HG02870 (cell line): ENCODE results near the gene COL24A1.
A peak's percentile ranks its signal among the peaks of the same experiment; 100 is the strongest.
"Not testable (repeated sequence)": the region's sequence is repeated elsewhere in the genome, so short reads cannot be mapped to it uniquely, and the experiment has no call there.

ENCODE experiments used
- ATAC-seq: cut with Tn5 transposase; IDR thresholded peaks from one replicate; pipeline ENCODE4 v1.9.1; 2021; ENCODE audit warnings: mild to moderate bottlenecking, moderate library complexity; ENCODE audit not compliant: unreplicated experiment

The COL24A1 gene

DNA sequence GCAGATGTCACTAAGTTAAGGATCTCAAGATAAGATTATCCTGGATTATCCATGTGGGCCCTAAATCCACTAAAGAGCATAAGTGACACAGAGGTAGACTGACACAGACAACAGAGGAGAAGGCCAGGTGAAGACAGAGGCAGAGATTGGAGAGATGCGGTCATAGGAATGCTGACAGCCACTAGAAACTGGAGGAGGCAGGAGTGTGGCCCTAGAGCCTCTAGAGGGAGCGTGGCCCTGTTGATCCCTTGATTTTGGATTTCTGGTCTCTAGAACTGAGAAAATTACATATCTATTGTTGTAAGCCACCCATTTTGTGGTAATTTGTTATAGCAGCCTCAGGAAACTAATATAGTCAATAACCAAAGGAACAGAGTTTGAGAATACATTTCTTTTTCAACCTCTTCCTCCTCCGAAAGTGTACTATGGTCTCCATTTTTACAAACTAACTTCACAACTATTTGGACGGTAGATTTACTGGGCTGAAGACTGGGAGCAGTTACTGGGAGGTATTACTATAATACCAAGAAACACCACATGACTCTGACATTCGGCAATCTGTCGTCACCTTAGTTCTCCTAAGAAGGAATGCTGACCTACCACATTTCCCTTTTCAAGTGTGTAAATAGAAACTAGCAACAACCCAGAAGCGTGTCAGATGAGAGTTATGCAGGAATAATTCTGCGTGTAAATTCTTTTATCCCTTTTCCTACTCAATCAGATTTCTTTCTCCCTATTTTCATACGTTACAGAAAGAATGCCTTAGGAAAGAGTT, 332.3 kb downstream of the COL24A1 start:
- no peak for ATAC-seq

DNA sequence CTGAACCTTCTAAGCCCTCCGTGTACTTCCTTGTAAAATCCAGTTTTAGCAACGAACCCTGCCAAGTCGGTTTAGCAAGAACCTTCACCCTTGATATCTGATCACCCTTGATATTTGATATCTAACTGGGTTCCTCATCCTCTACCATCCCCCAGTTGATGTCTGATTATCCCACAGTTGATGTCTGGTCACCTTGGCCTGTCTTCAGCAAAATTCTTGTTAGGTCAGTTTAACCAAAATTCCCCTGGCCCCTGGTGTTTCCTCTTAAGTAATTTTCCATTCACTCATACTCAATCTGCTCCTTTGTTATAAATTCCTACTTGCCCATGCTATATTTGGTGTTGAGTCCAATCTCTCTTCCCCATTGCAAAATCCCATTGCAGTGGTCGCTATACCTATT, 333.9 kb downstream of the COL24A1 start:
- ATAC-seq, result no peak

DNA sequence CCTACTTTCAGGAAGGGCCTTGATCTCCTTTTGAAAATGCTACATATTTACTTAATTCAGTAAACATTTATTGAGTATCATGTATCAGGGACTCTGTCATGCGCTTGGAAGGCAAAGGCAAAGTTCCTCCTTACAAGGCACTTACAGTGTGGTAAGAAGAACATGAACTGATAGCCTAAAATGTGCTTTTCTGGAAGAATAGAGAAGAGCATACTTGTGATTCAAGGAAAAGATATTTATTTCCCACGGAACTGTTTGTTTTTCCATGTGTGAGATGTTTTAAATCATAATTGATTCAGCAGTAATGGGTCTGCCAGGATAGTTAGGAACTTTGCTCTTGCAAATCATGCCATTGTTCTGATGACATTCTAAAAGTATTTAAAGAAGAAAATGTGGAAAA, 338.2 kb downstream of the COL24A1 start:
- ATAC-seq, result no peak

DNA sequence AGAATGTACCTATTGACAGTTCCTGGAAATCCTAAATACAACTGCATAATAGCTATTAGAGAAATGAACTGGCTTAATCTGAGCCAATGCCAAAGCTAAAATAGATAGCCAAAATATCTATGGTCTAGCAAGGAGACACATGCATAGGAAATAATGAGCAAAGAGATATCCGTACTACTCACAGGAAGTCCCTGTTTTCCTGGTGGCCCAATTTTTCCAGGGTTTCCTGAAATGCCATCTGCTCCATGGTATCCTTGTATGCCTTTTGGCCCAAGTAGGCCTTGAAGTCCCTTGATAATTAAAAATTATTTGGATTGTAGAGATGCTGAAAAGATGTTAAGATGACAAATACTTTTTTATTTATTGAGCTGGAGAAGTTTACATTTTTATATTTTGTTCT, 340.0 kb downstream of the COL24A1 start:
- ATAC-seq, result no peak

GRCh38 chr1:85815906-85816305, 340.7 kb downstream of the COL24A1 start:
- no peak for ATAC-seq

- ATAC-seq, result no peak
Observed at GRCh38 chr1:85806236-85806965, 350.2 kb downstream of the COL24A1 start.

- no peak for ATAC-seq
Observed at GRCh38 chr1:85801520-85801919, 355.1 kb downstream of the COL24A1 start.

- ATAC-seq, result no peak
Observed at GRCh38 chr1:85799737-85800136, 356.8 kb downstream of the COL24A1 start.

GRCh38 chr1:85798419-85798818, 358.2 kb downstream of the COL24A1 start:
- no peak for ATAC-seq

DNA sequence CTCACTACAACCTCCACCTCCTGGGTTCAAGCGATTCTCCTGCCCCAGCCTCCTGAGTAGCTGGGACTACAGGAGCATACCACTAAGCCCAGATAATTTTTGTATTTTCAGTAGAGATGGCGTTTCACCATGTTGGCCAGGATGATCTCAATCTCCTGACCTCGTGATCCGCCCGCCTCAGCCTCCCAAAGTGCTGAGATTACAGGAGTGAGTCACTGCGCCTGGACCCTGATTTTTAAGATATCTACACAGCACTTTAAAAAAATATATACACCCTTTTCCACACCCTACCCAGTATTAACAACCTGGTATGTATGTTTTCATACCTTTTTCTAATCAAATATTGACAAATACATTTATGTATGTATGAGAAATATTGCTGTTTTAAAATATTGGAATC, 379.6 kb downstream of the COL24A1 start:
- ATAC-seq, result not testable (repeated sequence)

GRCh38 chr1:85762804-85763203, 393.8 kb downstream of the COL24A1 start:
- no peak for ATAC-seq

GRCh38 chr1:85756864-85757263, 399.7 kb downstream of the COL24A1 start:
- ATAC-seq, result no peak

DNA sequence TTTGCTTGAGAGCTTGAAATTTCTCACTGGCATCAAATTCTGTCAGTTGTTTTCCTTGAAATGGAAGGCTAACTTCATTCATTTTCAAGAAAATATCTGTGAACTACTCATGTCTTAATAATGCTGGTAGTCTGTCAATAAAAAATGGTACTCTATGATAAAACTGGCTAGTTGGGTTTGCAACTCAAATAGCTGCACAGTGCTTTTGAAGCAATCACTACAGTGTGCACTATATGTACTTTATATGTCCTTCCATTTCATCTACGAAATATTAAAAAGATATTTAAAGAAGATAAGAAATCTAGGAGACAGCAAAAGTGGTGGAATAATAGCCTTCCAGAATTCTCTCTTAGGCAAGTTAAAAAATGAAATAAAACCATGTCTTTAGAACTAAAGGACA, 408.5 kb downstream of the COL24A1 start:
- no peak for ATAC-seq

DNA sequence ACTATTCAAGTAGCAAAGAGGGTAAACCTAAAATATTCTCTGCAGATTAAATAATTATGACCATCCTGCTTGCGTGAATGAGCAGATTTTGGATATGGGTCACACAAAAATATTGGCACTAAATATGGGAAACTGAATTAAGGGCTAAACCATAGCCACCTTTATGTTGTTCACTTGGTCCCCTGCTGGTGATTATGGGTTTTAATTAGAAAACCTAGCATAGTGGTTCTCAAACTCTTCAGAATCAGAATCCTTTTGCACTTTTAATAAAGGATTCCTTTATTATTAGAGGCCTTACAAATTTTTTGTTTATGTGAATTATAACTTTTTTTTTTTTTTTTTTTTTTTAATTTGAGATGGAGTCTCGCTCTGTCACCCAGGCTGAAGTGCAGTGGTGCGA, 409.8 kb downstream of the COL24A1 start:
- no peak for ATAC-seq

DNA sequence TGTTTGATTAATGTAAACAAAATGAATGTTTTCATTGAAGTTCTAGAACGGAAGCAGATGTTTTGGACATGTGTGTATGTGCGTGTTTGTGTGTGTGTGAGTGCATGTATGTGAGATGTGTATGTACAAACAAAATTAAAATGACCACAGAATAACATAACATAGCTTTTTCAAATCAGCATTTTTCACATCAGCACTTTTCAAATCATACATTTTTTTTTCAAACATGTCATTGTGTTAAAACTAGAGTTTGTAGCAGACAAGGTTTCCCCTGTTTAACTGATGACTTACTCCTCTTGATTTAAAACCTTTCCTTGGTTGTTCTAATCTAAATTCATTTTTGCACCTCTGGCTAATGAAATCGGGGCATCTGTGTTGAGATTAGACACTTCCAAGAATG, 412.8 kb downstream of the COL24A1 start:
- ATAC-seq, result no peak

- no peak for ATAC-seq
Observed at GRCh38 chr1:85734931-85735330, 421.6 kb downstream of the COL24A1 start.

DNA sequence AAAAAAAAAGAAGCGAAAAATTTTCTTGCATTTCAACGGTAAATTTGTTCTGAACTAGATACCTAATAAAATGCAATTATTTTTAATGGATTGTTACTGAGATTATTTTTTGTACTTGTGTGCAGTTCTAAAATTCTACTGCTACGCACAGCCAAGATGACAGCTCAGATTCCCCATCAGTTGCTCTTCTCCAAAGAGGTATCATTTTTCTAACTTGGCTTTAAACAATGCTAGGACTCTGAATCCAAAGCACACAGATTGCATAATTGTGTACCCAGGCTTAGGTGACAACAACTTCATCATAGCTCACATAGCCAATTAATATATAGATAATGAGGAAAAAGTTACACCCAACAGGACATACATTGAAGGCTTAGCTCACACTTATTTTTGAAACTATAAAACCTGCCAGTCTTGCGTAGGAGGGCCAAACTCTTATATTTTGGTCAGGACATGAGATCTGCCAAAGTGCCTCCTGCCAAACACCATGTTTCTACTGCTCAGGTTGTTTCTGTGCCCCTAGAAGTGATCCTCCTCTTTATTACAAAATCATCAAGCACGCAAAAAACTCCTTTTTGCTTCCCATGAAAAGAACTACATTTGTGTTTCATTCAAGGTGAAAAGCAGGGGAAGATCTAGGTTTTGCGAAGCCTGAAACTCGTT, 437.8 kb downstream of the COL24A1 start:
- ATAC-seq, result no peak

DNA sequence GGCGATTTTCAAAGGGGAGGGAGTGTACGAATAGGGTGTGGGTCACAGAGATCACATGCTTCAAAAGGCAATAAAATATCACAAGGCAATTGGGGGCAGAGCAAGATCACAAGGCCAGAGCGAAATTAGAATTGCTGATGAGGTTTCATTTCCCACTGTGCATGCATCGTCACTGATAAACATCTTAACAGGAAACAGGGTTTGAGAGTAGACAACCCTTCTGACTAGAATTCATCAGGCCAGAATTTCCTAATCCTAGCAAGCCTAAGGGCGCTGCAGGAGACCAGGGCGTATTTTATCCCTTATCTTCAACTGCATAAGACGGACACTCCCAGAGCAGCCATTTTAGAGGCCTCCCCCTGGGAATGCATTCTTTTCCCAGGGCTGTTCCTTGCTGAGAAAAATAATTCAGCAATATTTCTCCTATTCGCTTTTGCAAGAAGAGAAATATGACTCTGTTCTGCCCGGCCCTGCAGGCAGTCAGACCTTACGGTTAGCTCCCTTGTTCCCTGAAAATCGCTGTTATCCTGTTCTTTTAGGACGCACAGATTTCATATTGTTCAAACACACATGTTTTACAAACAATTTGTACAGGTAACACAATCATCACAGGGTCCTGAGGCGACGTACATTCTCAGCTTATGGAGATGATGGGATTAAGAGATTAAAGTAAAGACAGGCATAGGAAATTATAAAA, 442.0 kb downstream of the COL24A1 start:
- not testable (repeated sequence) for ATAC-seq

- ATAC-seq, result no peak
Observed at GRCh38 chr1:85708829-85709227, 447.7 kb downstream of the COL24A1 start.

DNA sequence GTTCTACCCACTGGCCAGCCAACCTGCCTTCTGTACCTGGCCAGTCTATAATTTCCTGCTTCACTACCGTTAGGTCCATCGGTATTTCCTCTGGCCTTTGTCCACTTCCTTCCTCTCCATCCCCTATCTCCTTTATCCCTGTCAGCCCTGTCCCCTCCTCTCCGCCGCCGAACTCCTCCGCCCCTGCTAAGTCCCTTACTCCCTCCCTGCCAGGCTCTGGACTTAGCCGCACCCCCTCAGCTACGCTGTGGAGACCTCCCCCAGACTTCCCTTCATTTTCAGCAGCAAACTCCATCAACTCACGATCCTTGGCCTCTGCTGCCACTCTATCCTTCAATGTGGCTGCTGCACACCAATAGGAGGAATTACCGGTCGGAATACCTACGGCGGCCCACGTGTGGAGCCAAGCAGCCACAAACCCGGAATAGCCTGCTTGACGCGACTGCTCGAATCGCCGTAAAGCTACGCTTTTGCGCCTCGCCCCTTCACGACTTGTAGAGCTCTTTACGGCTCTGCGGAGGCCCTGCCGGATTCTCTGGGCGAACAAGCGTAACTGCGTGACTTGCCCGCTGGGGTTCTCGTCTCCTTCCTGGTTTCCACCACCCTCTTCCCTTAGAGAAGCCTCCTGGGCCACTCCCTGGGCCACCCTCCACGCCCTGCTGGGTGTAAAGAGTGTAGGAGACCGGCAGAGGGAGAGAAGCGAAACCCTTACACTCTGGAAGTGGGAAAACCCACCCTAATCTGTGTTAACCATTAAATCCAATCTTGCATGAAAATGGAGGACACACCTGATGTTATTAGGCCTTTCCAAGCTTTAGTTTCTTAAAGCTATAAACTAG, 448.4 kb downstream of the COL24A1 start, which contains the start of gene ZNHIT6:
Gene ZNHIT6, minus strand, starts transcription at position 444 of the 839 bp plus-strand sequence. Its CDS starts 149 bp downstream, at position 295.
- peak; percentile 85 for ATAC-seq
